GM12874 (cell line): ENCODE data around the gene MORN1.

Source experiments
- CTCF ChIP-seq: IDR thresholded peaks from 2 replicates; pipeline ENCODE4 v1.5.1; 2011; ENCODE audit warnings: low read depth, mild to moderate bottlenecking, control low read depth, low read length, moderate library complexity; ENCODE audit not compliant: insufficient read depth

The MORN1 gene

GRCh38 chr1:2414297-2414958, 23.1 kb upstream of the MORN1 start:
- TF ChIP-seq CTCF: peak; percentile 87

GRCh38 chr1:2413495-2414296, 22.3 kb upstream of the MORN1 start:
- TF ChIP-seq CTCF: no peak

- no peak for TF ChIP-seq CTCF
Measured at GRCh38 chr1:2412773-2413494, 21.6 kb upstream of the MORN1 start.

GRCh38 chr1:2412395-2412772, 21.0 kb upstream of the MORN1 start, which contains the start of gene PEX10:
Gene PEX10, minus strand, starts transcription at chr1:2412564. Its CDS starts 62 bp downstream, at chr1:2412502.
- no peak for TF ChIP-seq CTCF

GRCh38 chr1:2411801-2412394, 20.5 kb upstream of the MORN1 start:
- TF ChIP-seq CTCF: no peak

GRCh38 chr1:2409745-2410144, 18.4 kb upstream of the MORN1 start:
- TF ChIP-seq CTCF: no peak

- no peak for TF ChIP-seq CTCF
Measured at GRCh38 chr1:2408859-2409276, 17.5 kb upstream of the MORN1 start.
